ENCODE measurements around the gene AMZ2.
A peak's percentile ranks its signal among the peaks of the same experiment; 100 is the strongest.
"Not testable (repeated sequence)": the region's sequence is repeated elsewhere in the genome, so short reads cannot be mapped to it uniquely, and the experiment has no call there.

AMZ2 gene

GRCh38 chr17:68220186-68220585 lies 27.7 kb upstream of the AMZ2 start:
- DNase-seq (ENCODE audit: low spot score), result not testable (repeated sequence)

GRCh38 chr17:68220786-68221185 lies 27.1 kb upstream of the AMZ2 start:
- not testable (repeated sequence) for DNase-seq (ENCODE audit: low spot score)

GRCh38 chr17:68221786-68222185 lies 26.1 kb upstream of the AMZ2 start:
- no peak for DNase-seq (ENCODE audit: low spot score)

GRCh38 chr17:68222606-68223005 lies 25.2 kb upstream of the AMZ2 start:
- no peak for DNase-seq (ENCODE audit: low spot score)

GRCh38 chr17:68225055-68225454 lies 22.8 kb upstream of the AMZ2 start:
- not testable (repeated sequence) for DNase-seq (ENCODE audit: low spot score)

- DNase-seq (ENCODE audit: low spot score), result not testable (repeated sequence)
These were observed 19.7 kb upstream of the AMZ2 start for GRCh38 chr17:68228039-68228680.

GRCh38 chr17:68228817-68229570 lies 18.8 kb upstream of the AMZ2 start:
- DNase-seq (ENCODE audit: low spot score), result no peak

GRCh38 chr17:68229619-68230018 lies 18.2 kb upstream of the AMZ2 start:
- no peak for DNase-seq (ENCODE audit: low spot score)

- DNase-seq (ENCODE audit: low spot score), result not testable (repeated sequence)
These were observed 16.7 kb upstream of the AMZ2 start for GRCh38 chr17:68231131-68231530.

GRCh38 chr17:68231541-68231940 lies 16.3 kb upstream of the AMZ2 start:
- no peak for DNase-seq (ENCODE audit: low spot score)

GRCh38 chr17:68232741-68233140 lies 15.1 kb upstream of the AMZ2 start:
- not testable (repeated sequence) for DNase-seq (ENCODE audit: low spot score)

GRCh38 chr17:68234726-68235335 lies 13.0 kb upstream of the AMZ2 start:
- not testable (repeated sequence) for DNase-seq (ENCODE audit: low spot score)

- not testable (repeated sequence) for DNase-seq (ENCODE audit: low spot score)
These were observed 12.5 kb upstream of the AMZ2 start for GRCh38 chr17:68235336-68235791.

- not testable (repeated sequence) for DNase-seq (ENCODE audit: low spot score)
These were observed 10.3 kb upstream of the AMZ2 start for GRCh38 chr17:68237369-68238163.

GRCh38 chr17:68238164-68238870 lies 9.5 kb upstream of the AMZ2 start:
- DNase-seq (ENCODE audit: low spot score), result no peak

- no peak for DNase-seq (ENCODE audit: low spot score)
These were observed 9.0 kb upstream of the AMZ2 start for GRCh38 chr17:68238871-68239253.

GRCh38 chr17:68239632-68240366 lies 8.0 kb upstream of the AMZ2 start:
- no peak for DNase-seq (ENCODE audit: low spot score)

GRCh38 chr17:68246271-68247028 lies 1.4 kb upstream of the AMZ2 start:
- DNase-seq (ENCODE audit: low spot score), result no peak

- DNase-seq (ENCODE audit: low spot score), result peak; percentile 53
These were observed 469 bp downstream of the AMZ2 start for GRCh38 chr17:68248199-68248825.

- peak; percentile 13 for DNase-seq (ENCODE audit: low spot score)
These were observed 1.0 kb downstream of the AMZ2 start for GRCh38 chr17:68248891-68249290.
